HG03469 (cell line): ENCODE data around the gene SORCS2.

Experiments
- ATAC-seq: cut with Tn5 transposase; IDR thresholded peaks from one replicate; pipeline ENCODE4 v1.9.1; 2021; ENCODE audit warnings: mild to moderate bottlenecking, moderate library complexity, moderate number of reproducible peaks; ENCODE audit not compliant: unreplicated experiment

Gene SORCS2

DNA sequence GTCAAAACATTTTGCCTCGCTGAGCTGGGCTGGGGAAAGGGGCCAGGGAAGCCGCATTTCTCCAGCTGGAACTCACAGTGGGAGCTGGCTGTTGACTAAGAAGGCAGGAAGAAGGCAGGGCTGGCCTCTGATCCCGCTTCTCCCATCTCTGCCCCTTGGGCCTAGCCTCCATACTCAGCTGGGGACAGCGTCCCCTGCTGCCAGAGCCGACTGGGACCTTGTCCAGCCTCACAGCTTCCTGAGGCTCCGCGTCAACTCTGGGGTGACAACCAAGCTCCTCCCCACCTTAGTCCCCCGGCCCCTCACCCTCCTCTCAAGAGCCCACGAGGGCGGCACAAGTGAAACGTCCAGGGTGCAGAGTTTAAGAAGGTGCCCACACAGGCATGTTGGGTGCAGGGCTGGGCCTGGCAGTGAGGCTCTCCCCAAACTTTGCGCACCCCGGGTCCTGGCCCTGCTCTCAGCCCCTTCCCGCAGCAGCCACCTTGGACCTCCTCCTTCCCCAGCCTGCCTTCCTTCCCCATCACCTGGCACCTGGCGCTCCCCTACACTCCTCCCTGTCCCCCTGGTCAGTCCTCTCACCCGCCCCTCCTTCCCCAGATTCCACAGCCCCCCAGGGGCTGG lies 141.6 kb downstream of the SORCS2 start:
- ATAC-seq, result no peak

GRCh38 chr4:7334521-7335275 lies 142.4 kb downstream of the SORCS2 start:
- ATAC-seq, result no peak

DNA sequence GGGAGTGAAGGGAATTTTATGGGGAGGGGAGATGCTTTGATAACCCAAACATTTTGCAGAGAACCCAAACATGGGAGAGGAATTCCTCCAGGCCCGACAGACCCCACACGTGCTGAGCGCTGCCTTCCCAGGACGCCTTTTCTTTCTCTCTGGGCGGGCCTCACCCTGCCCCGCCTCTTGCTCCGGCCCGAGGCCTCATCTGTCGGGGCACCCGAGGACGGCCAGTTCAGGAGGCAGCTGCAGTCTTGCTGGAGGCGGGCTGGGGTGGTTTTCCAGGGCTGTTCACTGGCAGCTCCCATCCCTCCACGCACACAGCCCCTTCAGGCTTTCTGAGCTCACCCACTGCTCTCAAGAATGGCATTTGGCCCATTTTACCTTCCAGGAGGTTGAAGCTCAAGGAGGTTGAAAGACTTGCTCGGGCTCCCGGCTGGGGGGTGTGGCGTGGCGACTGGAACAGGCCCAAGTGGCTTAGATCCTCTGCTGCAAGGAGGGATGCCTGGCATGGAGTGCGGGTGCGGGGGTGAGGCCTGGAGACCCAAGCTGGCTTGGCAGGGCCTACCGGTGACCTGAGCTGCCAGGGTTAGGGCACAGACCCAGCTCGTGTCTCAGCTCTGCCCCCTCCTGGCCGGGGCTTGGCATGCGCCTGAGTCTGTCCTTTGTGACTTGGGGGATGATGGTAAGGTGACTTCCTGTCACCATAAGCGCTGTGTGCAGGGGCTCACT lies 143.2 kb downstream of the SORCS2 start:
- ATAC-seq, result no peak

DNA sequence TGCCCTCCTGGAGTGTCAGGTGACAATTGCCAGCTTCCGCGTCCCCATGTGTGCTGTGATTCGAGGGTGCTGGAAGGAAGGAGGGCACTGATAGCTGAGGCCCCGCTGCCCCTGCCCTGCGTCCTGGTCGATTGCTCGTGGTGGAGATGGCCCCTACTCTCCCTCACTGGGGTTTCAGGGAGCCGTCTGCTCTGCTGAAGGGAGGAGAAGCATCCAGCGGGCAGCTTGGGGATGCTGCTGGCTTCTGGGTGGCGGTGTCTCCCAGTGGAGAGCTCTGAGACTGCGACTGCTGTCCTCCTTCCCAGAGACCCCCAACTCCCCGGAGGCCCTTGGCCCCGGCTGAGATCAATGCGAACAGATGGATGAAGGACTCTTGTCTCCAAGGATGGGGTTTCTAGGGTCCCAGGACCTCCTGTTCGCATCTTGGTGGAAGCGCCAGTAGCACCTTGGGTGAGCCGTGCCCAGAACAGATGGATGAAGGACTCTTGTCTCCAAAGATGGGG lies 143.8 kb downstream of the SORCS2 start:
- no peak for ATAC-seq

DNA sequence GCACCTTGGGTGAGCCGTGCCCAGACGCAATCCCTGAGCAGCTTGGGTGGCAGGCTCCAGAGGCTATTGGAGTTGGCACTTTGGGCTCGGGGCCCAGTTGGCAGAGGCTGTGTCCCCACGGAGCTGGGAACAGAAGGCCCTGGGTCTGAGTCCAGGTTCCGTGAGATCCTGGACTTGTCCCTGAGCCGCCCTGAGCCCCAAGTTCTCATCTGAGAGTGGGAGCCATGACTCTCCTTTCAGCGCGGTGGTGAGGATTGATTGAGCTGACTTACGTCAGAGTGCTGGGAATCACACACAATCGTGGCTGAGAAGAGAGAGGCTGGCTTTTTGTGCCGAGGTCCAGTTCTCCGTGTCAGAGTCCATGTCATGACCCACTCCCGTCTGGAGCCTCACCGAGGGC lies 144.4 kb downstream of the SORCS2 start:
- no peak for ATAC-seq

GRCh38 chr4:7337196-7338058 lies 145.1 kb downstream of the SORCS2 start:
- no peak for ATAC-seq

GRCh38 chr4:7338059-7338452 lies 145.7 kb downstream of the SORCS2 start:
- ATAC-seq, result no peak

GRCh38 chr4:7338876-7339623 lies 146.7 kb downstream of the SORCS2 start:
- no peak for ATAC-seq

GRCh38 chr4:7339751-7340552 lies 147.6 kb downstream of the SORCS2 start:
- ATAC-seq, result no peak

DNA sequence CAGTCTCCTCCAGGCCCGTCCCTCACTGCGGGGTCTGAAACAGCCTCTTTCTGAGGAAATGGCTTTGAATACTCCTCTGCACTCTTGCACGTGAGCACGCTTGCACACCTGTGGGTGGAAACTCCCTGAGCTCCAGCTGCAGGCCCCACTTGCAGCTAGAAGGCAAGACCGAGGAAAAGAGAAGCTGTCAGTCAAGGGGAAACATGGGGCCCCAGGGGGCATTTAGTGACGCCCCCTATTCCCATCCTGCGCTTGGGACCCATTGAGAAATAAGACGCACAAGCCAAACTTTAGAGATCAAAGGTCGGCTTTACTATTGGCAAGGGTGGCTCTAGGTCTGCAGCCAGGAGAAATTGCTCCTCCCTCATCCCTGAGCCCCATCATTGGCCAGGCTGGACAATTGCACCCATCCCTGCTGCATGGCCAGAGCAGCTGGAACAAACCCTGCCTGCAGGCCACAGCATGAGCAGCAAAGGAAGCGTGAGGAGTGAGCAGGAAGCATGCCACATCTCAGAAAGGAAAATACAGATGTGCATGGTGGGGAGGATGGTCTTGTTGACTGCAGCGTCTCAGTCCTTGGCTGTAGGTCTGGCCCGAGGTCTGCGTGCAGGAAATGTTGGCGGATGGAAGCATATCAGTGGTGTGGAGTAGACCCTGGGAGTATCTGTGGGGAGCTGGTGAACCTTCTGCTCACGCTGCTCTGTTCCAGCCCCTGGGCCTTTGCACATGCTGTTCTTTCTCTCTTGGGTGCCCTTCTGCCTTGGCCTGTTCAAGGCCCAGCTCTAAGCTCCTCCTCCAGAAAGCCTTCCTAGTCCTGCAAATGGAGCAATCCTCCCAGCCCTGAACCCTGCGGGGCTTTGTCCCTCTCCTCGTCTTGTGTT lies 148.5 kb downstream of the SORCS2 start:
- ATAC-seq, result no peak

DNA sequence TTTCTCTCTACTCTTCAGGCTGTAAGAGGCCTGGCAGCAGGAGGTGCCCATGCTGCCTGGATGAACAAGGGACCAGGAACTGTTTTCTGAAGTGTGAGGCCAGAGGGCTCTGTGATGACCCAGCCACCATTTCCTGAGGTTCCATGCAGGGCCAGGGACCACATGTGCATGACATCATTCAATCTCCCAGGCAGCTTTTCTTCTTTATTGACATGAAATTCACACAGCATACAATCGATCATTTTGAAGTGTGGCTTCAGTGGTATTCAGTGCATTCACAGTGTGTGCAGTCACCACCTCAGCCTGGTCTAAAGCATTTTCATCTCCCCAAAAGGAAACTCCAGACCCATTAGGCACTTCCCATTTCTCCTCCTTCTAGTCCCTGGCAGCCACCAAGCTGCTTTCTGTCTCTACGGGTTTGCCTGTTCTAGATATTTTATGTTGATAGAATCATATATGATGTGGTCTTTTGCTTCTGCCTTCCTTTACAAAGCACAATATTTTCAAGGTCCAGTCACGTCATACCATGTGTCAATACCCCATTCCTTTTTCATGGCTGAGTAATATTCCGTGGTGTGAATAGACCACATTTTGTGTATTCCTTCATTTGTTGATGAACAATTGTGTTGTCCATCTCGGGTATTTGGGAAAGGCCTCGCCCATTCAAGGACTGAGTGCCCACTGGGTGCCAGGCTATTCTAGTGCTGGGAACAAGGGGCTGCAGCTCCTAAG lies 149.3 kb downstream of the SORCS2 start:
- ATAC-seq, result no peak

GRCh38 chr4:7342223-7343080 lies 150.1 kb downstream of the SORCS2 start:
- no peak for ATAC-seq

DNA sequence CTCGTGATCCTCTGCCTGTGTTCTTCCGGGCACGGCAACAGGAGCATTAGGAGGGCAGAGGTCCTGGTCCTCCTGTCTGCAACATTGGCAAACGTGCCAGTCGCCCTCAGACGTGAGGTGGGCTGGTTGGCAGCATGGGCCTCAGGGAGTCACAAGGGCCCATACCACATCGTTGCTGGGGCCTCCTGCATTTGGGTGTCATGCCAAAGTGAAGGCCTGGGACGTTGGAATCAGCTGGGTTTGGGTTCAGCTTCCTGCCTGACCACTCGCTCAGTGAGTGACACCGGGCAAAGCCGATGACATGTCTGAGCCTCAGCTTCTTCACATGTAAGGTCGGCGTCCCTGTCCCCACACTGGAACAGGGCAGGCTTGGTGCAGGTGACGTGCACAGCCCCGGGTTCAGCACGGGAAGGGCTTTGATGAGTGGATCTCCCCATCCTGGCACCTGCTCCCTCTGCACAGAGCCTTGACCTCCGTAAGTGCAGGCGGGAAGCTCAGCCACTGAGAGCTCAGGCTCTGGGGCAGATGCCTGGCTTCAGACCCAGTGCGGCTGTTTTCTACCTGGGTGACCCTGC lies 150.8 kb downstream of the SORCS2 start:
- ATAC-seq, result no peak

GRCh38 chr4:7343950-7344349 lies 151.6 kb downstream of the SORCS2 start:
- no peak for ATAC-seq

- no peak for ATAC-seq
These were observed 152.4 kb downstream of the SORCS2 start for GRCh38 chr4:7344636-7345155.

- no peak for ATAC-seq
These were observed 155.6 kb downstream of the SORCS2 start for GRCh38 chr4:7347981-7348380.
